M059J (cell line): Measurements from ENCODE around the gene GLIS1. TPM values are rescaled to one million over a fixed set of nuclear protein-coding genes. Genes with fewer than 3 reads are reported as not detected.
A peak's percentile ranks its signal among the peaks of the same experiment; 100 is the strongest.

Experiments used
- DNase-seq: peaks from one replicate; pipeline ENCODE4 v3.0.0-alpha.2; 2012; ENCODE audit warnings: low read depth
- total RNA-seq: library from RNA; depleted of rRNA; stranded (reverse); fragments of >200 nt; shearing (Covaris generic); gene quantifications from 2 replicates; pipeline ENCODE4 v1.2.3, GENCODE V29; 2014

Gene GLIS1
- total RNA-seq, 1 experiment from 2014 or later: 3.0 TPM

DNA sequence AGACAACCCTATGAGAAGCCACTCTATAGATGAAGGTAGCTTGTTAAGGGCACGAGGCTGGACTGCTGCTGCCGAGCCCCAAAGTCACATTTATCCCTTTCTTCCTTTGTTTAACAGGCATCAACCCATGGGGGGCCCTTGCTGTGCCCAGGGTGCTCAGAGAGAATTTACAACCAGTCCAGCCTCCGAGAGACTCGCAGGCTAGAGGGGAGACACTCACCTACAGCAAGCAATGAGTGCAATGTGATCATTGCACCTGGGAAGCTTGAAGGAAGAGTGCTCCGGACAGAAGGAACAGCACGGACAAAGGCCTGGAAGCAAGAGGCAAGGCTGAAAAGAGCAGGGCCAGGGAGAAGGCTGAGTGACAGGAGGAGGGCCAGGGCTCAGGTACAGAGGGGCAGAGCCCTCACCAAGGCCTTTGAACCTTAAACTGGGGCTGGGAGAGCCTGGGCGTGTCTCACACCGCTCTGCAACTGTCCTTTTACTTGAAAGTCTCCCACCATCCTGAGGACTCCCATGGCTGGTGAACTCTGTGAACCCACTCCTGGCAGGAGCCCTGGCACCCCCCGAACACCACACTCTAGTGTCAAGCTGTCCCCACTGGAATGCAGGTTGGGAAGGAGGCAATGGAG lies 252.5 kb downstream of the GLIS1 start:
- no peak for DNase-seq

DNA sequence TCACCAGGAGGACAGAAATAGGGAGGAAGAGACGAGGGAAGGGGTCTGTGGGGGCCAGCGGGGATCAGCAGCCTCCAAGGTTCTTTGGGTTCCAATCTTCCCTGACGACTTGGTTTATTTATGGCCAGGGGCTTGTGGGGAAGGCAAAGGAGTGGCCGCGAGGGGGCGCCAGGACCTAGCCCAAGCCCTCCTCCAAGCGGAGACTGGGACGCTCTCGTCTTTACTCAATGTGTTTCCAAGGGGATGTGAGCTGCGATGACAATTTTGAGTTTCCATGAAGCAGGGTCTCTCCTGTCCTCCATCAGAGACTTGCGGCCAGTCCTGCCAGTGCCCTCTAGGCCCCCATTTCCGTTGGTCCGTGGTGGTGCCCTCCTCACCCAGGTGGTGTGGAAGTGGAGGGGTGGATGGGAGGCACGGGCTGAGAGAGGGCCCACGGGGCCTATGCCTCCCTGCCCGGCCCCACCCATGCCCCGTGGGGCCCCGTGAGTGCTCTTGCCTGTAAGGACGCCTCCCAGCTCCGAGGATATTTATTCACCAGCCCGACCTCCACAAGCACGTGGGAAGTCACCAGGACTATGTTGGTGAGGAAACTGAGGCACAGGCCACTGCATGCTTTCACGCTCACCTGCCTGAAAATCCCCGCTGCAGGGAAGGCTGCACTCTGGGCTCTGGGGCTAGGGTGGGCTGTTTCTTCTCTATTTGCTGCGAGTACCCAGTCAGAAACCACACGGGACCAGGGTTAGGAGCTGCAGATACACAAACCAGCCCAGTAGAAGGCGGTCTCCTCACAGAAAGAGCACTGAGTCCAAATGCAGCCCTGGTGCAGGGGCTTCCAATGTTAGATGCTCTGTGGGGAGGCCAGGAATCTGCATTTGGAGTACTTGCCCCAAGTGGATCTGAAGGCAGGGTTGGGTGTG lies 253.2 kb downstream of the GLIS1 start:
- peak; percentile 76 for DNase-seq

GRCh38 chr1:53484705-53485477 lies 254.1 kb downstream of the GLIS1 start:
- DNase-seq: no peak

GRCh38 chr1:53483656-53484055 lies 255.3 kb downstream of the GLIS1 start:
- DNase-seq: no peak

- no peak for DNase-seq
These were observed 255.8 kb downstream of the GLIS1 start for GRCh38 chr1:53483170-53483569.

DNA sequence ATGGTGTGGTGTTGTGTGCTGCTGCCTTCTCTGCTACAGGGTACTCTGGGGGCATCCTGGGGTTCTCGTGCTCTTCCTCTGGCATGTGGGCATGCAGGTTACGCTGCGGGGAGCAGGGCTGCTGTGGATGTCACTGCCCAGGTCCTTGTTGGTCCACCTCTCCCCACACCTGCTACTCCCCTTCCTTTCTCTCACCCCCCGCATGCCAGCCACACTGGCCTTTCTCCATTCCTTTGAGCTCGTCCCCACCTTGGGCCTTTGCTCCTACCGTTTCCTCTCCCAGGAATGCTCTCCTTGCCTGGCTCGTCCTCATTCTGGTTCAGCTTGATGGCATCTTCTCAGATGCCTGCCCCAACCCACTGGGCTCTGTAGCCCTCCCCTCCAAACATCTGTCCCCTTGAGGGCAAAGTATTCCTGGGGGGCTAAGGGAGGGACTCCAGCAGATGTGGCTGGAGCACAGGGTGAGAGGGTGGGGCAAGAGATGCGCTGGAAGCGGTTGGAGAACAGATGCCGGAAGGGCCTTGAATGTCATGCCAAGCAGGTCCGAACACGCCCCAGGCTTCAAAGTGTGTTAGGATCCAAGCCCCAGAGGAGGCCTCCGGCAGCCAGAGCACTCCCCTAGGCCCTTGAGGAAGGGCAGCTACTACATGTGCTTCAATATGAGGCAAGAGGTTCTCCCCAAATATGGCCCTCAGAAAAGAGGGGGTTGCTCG lies 256.4 kb downstream of the GLIS1 start:
- no peak for DNase-seq

- DNase-seq: no peak
These were observed 257.5 kb downstream of the GLIS1 start for GRCh38 chr1:53481456-53481855.

DNA sequence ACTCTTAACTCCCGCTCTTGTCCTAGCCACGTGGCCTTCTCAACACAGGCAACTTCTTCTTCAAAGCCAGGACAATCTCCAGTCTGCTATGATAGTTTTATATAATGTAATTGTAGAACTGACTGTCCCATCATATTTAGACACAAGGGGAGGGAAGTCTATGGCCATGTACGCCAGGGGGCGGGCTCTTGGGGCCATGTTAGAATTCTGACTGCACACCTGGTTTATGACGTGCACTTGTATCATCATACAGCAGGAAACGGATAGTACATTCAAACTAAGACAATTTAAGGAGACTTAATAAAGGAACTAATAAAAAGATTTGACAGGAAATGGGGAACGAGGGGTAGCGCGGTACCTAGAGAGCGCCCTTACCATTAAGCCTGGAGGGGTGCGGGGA lies 258.3 kb downstream of the GLIS1 start:
- no peak for DNase-seq

DNA sequence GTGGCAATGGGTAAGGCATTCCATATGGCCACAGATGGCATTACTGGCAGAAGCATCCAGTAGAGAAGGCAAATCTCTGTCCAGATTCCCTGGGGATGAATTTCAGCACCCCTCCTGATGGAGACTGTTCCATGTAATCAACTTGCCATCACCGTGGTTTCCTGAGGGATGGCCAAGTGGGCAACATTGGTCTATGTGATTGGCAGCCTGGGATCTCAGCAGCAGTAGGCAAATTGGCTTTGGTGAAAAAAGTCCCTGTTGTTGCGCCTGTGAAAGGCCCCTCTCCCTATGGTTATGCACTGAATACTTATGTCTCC lies 260.5 kb downstream of the GLIS1 start:
- DNase-seq: no peak

DNA sequence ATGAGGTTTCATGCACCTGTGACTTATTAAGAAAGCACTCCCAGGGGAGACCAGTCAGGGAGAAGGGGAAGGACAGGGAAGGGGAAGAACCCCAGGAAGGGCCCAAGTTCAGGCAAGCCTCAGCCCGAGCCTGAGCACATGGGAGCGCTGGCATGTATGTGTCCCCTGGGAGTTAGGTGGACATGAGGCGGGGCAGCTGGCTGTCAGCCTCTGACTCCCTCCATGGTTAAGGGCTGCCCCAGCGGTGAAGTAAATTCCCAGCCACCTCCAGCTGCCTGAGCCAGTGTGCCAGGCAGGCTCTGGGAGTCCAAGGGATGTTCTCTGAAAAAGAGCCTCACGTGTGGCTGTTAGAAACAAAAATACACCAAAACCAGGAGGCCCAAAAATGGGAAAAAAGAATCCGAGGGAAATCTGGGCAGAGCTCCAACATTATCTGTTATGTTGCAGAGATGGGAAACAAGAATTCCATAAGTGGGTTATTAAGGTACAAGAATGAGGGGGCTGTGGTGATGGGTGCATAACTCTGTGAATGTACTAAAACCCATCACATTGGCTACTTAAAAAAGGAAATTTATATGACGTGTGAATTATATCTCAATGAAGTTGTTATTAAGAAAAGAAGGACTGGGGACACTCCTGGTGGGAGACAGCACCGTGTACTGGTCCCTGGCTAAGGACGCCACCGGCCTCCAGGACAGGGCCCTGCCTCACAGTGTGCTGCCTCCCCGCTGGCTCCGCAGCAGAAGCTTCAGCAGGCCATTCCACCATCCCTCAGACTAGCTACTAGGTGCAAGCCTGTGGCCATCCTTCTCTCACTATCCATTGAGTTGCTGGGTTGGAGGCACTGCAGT lies 261.1 kb downstream of the GLIS1 start:
- no peak for DNase-seq

DNA sequence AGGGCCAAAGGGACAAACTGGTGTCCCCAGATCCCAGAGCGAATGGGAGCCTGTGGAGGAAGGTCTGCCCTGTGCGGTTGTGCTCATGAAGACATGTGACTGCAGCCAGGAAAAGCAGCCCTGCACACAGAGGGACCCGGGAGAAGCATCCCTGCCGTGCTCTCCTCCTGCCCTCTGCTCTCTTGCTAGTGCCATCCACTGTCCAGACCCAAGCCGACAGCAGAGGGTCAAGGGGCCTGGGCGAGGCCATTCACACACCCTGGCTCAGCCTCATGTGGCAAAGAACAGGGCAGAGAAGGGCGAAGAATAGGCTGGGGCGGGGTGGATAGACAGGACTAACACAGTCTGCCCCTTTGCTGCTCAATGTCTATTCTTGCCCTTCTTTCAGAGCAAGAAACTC lies 262.4 kb downstream of the GLIS1 start:
- DNase-seq: no peak

DNA sequence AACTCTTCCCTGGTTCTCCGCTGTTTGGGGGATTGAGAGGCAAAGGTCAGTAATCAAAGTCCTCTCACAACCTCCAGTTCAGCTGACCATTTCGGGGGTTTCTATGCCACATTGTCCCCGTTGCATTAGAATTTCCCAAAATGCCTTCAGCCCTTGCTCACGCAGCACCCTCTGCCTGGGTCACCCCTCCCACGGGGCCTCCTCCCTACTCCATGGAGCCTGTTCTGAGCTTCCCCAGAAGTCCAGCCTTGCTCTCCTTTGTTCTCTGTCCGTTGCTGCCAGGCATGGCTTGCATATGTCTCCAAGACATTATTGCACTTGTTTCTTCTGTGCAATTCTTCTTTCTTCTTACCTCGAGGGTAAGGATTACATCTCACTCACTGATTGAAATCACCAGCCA lies 263.3 kb downstream of the GLIS1 start:
- no peak for DNase-seq

- peak; percentile 9 for DNase-seq
These were observed 265.5 kb downstream of the GLIS1 start for GRCh38 chr1:53473463-53473862.

GRCh38 chr1:53471000-53471399 lies 268.0 kb downstream of the GLIS1 start:
- no peak for DNase-seq

- no peak for DNase-seq
These were observed 268.4 kb downstream of the GLIS1 start for GRCh38 chr1:53470584-53470983.

DNA sequence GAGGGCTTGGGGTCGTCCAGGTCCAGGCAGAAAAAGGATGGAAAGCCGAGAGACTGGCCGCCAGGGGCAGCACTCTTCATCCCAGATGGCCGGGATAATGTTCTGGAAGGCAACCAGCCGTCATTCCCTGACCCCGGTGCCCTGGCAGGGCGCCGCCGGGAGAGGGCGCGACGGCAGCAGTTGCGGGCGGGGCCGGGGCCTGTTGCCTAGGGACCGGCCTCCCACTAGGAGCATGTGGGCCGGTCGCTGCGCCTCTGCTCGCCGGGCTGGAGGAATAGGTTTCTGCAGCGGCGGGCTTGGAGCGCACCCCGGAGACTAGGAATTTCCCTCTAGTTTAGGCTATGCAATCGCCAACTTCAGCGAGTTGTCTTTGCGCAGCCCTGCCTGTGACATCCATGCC lies 268.8 kb downstream of the GLIS1 start:
- peak; percentile 70 for DNase-seq

GRCh38 chr1:53469373-53469772 lies 269.6 kb downstream of the GLIS1 start:
- DNase-seq: no peak

DNA sequence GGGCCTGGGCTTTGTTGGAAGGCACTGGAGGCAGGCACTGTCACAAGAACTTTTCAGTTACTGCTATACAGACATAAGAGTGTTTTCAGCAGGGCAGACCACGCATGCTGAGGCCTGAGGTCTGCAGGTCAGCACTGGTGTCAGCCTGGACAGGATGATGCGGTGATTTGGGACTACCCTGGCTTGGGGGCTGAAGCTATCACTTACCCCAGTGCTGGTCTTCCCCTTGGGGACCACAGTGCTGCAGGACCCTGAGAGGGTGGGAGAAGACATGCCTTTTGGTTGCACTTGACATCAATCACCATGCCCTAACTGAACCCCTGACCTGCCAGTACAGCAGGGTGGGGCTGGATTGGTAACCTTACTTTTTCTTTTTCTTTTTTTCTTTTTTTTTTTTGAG lies 270.6 kb downstream of the GLIS1 start:
- no peak for DNase-seq

- DNase-seq: no peak
These were observed 271.6 kb downstream of the GLIS1 start for GRCh38 chr1:53467391-53467790.

DNA sequence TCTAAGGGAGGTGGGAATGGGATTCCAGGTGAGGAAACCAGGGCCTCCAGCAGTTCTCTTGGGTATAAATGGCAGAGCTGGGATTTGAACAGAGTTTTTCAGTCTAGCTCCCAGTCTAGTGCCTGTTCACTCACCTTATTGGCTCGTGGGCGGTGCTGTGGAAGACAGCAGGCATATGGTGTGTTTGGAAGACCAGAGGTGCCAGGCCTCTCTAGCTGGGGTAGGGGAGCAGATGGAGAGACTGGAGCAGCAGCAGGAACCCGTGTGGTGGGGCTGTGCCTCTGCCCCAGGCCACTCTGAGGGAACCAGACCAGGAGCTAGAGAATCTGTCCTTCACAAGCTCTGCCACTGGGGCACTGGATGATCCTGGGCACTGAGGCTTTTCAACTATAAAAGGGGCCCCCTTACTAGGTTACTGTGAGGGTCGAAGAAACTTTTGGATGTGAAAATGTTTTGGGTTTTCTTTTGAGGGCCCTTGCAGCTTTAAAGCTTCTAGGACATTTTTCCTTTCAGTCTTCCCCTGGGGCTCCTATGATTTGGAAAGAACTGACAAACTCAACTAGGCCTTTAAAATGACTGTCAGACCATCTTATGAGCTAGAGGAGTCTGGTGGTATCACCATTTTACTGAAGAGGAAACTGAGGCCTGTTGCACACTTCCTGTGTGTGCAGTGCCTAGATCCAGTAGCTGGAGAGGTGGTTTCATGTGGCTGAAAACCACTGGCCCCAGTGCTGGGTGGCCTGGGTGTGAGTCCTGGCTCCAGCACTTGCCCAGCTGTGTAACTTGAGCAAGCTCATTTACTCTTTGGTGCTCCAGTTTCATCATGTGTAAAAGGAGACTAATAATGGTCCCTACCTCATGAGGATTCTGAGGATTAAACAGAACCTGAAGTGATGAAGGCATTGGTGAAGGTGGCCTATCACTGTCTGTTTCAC lies 273.7 kb downstream of the GLIS1 start:
- peak; percentile 13 for DNase-seq
